HepG2 (cell line): ENCODE measurements around the gene PAX7. TPM values are rescaled to one million over a fixed set of nuclear protein-coding genes. Genes with fewer than 3 reads are reported as not detected.

Experiments used
- ATAC-seq: fragments of 200-7000 bp; cut with Tn5 transposase; 3 replicates; pipeline ENCODE4 v1.9.1; 2020; ENCODE audit warnings: mild to moderate bottlenecking, moderate library complexity
- BruUV-seq: library from RNA; stranded (reverse); fragments of 400-500 nt; replicated peaks from 2 replicates; lab custom pipeline; 2021; lab: Mats Ljungman, UMichigan
- CTCF ChIA-PET: fragments of 300-600 bp; formaldehyde crosslinking; extraction: SDS; loops from one replicate; lab custom pipeline; 2021; ENCODE audit warnings: low total read pairs, inconsistent platforms, low intra/inter-chr PET ratio; lab: Yijun Ruan, JAX
- POLR2A ChIA-PET: fragments of 350-600 bp; sonication (Branson Sonifier 250); formaldehyde crosslinking; loops from one replicate; lab custom pipeline; 2020; ENCODE audit warnings: antibody characterized with exemption, inconsistent platforms; lab: Yijun Ruan, JAX
- DNase-seq: peaks from one replicate; pipeline ENCODE4 v3.0.0-alpha.2; 2015; ENCODE audit warnings: low spot score
- FAIRE-seq: peaks from 3 replicates; lab custom pipeline; 2011; peaks lifted over from hg19 to GRCh38; lab: Jason Lieb, UNC
- H2AFZ ChIP-seq: one replicate; pipeline ENCODE4 v1.6.1; 2011; ENCODE audit warnings: low read length, inconsistent platforms
- H3K27ac ChIP-seq: fragments of 300-600 bp; 3 replicates; pipeline ENCODE4 v1.8.0; 2011; ENCODE audit warnings: mixed run types, mild to moderate bottlenecking, mixed read lengths, low read length, inconsistent platforms; ENCODE audit not compliant: insufficient read depth; ENCODE audit errors: extremely low read length
- H3K27me3 ChIP-seq, 2 experiments: fragments of 200-600 bp in 1 of 2; 2 replicates in 1 of 2; 3 replicates in 1 of 2; pipeline versions ENCODE4 v1.6.0 to v1.8.0; 2011; ENCODE audit warnings: low read length in 2 of 2, mild to moderate bottlenecking in 2 of 2, moderate library complexity in 2 of 2, inconsistent platforms in 1 of 2; ENCODE audit not compliant: insufficient read depth in 2 of 2, control insufficient read depth in 1 of 2
- H3K36me3 ChIP-seq, 2 experiments: fragments of 200-600 bp in 1 of 2; replicated peaks in 1 of 2; 2 replicates in 1 of 2; 3 replicates in 1 of 2; pipeline versions ENCODE4 v1.5.1 to v1.8.0; 2011; ENCODE audit warnings: low read length in 2 of 2, inconsistent platforms in 1 of 2; ENCODE audit not compliant: insufficient read depth in 2 of 2, control insufficient read depth in 1 of 2
- H3K4me1 ChIP-seq: 2 replicates; pipeline ENCODE4 v1.5.1; 2012; ENCODE audit warnings: low read length, inconsistent platforms; ENCODE audit not compliant: insufficient read depth
- H3K4me2 ChIP-seq: 2 replicates; pipeline ENCODE4 v1.6.0; 2011; ENCODE audit warnings: low read depth, low read length, inconsistent platforms
- H3K4me3 ChIP-seq, 3 experiments: fragments of 200-600 bp in 1 of 3; sonication (generic), shearing (Covaris generic) in 1 of 3; replicated peaks in 1 of 3; 2 replicates each; pipeline ENCODE4 v1.5.1; 2011 to 2016; ENCODE audit warnings: low read length in 3 of 3, inconsistent platforms in 2 of 3, low read depth in 2 of 3, mild to moderate bottlenecking in 2 of 3, control low read depth in 1 of 3, mixed read lengths in 1 of 3; ENCODE audit not compliant: insufficient read depth in 1 of 3
- H3K79me2 ChIP-seq: one replicate; pipeline ENCODE4 v1.6.1; 2011; ENCODE audit warnings: low read length, inconsistent platforms; ENCODE audit not compliant: insufficient read depth
- H3K9ac ChIP-seq: 2 replicates; pipeline ENCODE4 v1.6.0; 2011; ENCODE audit warnings: mild to moderate bottlenecking, low read depth, low read length, inconsistent platforms; ENCODE audit not compliant: insufficient read depth
- H3K9me3 ChIP-seq: 2 replicates; pipeline ENCODE4 v1.5.1; 2012; ENCODE audit warnings: mild to moderate bottlenecking, low read length
- H4K20me1 ChIP-seq: 2 replicates; pipeline ENCODE4 v1.6.0; 2011; ENCODE audit warnings: inconsistent platforms, mild to moderate bottlenecking, low read length, moderate library complexity; ENCODE audit not compliant: insufficient read depth
- HMG20B ChIP-seq: conservative IDR thresholded peaks from 2 replicates; pipeline ENCODE4 v1.6.1; 2016; ENCODE audit warnings: missing genetic modification reagents, missing compliant biosample characterization
- KLF12 ChIP-seq: sonication (generic); formaldehyde crosslinking; IDR thresholded peaks from 2 replicates; pipeline ENCODE4 v1.4.0; 2020; ENCODE audit warnings: missing genetic modification reagents, borderline replicate concordance
- SALL1 ChIP-seq: sonication (generic); formaldehyde crosslinking; IDR thresholded peaks from 2 replicates; pipeline ENCODE4 v1.8.0; 2022; ENCODE audit warnings: mild to moderate bottlenecking, missing genetic modification reagents
- SP5 ChIP-seq: IDR thresholded peaks from 2 replicates; pipeline ENCODE4 v1.6.1; 2016; ENCODE audit warnings: low read depth, borderline replicate concordance
- U2AF1 ChIP-seq: fragments of 200-400 bp; formaldehyde crosslinking; optimal IDR thresholded peaks from 2 replicates; pipeline ENCODE3; 2017; ENCODE audit warnings: mild to moderate bottlenecking, low read depth, low read length
- ZNF143 ChIP-seq: sonication (generic); formaldehyde crosslinking; IDR thresholded peaks from 2 replicates; pipeline ENCODE4 v1.4.0; 2020; ENCODE audit warnings: missing genetic modification reagents
- ZNF296 ChIP-seq: sonication (generic); formaldehyde crosslinking; conservative IDR thresholded peaks from 2 replicates; pipeline ENCODE4 v1.5.0; 2020; ENCODE audit warnings: mild to moderate bottlenecking, missing genetic modification reagents
- ZNF670 ChIP-seq: sonication (generic); formaldehyde crosslinking; IDR thresholded peaks from 2 replicates; pipeline ENCODE4 v1.8.0; 2022; ENCODE audit warnings: mild to moderate bottlenecking, missing genetic modification reagents, borderline replicate concordance
- ZNF7 ChIP-seq: IDR thresholded peaks from 2 replicates; pipeline ENCODE4 v1.6.1; 2016; ENCODE audit warnings: missing biosample characterization, missing genetic modification reagents
- WGBS: methylation state at CpG from one replicate; pipeline ENCODE4 v1.1.6; 2017; ENCODE audit warnings: low lambda C conversion rate; 5-methylcytosine and 5-hydroxymethylcytosine counted together
- in situ Hi-C: cut with HindIII; loops from 2 replicates; pipeline ENCODE4 v1.10.0; 2017; ENCODE audit warnings: low pct_unique_long_range_greater_than_20kb; ENCODE audit not compliant: extremely low pct_ligation_motif_present
- intact Hi-C: fragments of 100-400 bp; cut with micrococcal nuclease; formaldehyde crosslinking; loops from one replicate; pipeline ENCODE4 v1.10.0; 2022; ENCODE audit not compliant: unreplicated experiment
- polyA plus RNA-seq, 8 experiments: library from polyadenylated mRNA; depleted of rRNA in 3 of 8; stranded (reverse) in 7 of 8; unstranded in 1 of 8; fragments of >200 nt; fragmentation: Illumina TruSeq in 4 of 8; extraction: Trizol in 4 of 8; gene quantifications; 2 replicates each; pipeline versions ENCODE4 v1.2.1 to v1.2.3, GENCODE V29; 2011 to 2016; ENCODE audit warnings: low read depth in 4 of 8, missing spikeins in 1 of 8, mixed read lengths in 1 of 8; ENCODE audit not compliant: insufficient read depth in 1 of 8
- total RNA-seq, 5 experiments: library from RNA; depleted of rRNA; stranded (reverse); fragments of >200 nt; fragmentation: Illumina TruSeq; extraction: Trizol; gene quantifications; 2 replicates each; pipeline ENCODE4 v1.2.3, GENCODE V29; 2016; ENCODE audit warnings: low read depth in 1 of 5
- TF ChIP-seq, protein P1 (sequence below): sonication (generic); formaldehyde crosslinking; IDR thresholded peaks from 2 replicates; pipeline ENCODE4 v1.8.0; 2022; ENCODE audit warnings: mild to moderate bottlenecking, missing genetic modification reagents; ENCODE audit not compliant: insufficient replicate concordance

The PAX7 gene
- total and polyA plus RNA-seq, 2 of the 13 experiments (the other 11 are each of a cell fraction or from before 2014, with no cell fraction given), result not detected

GRCh38 chr1:18667333-18667732 is 36.7 kb downstream of the PAX7 start:
- Histone ChIP-seq H3K4me2 (no peak overlapping the region), H3K27me3 (peaks cover 9 to 57% of the 10 kb centered on the region in 2 experiments), H3K4me1 (no peaks in the 10 kb centered on the region), H3K79me2 (no peaks in the 10 kb centered on the region), H4K20me1 (no peaks in the 10 kb centered on the region; the same call in 1 of the 2 replicates), H3K9me3 (no peaks in the 10 kb centered on the region), H3K4me3 (no peak overlapping the region), H3K27ac (no peak overlapping the region), H2AFZ (no peak overlapping the region), H3K36me3 (no peaks in the 10 kb centered on the region), H3K9ac (no peak overlapping the region)
- 26% methylated on average over 6 of the region's 6 CpGs for WGBS
- POLR2A ChIA-PET, result no interaction called here
- intact Hi-C loops (no loop called here), in situ Hi-C loops (no loop called here)
- FAIRE-seq (no peak), DNase-seq (no peak), ATAC-seq (no peak)
- CTCF ChIA-PET, result no interaction called here
- TF ChIP-seq ZNF296 (CRISPR knock-in tag) (no peak), KLF12 (no peak), ZNF670 (CRISPR knock-in tag) (no peak), U2AF1 (no peak), SALL1 (CRISPR knock-in tag) (no peak), ZNF143 (CRISPR knock-in tag) (no peak), SP5 (CRISPR knock-in tag) (no peak), HMG20B (no peak), ZNF7 (no peak)
- TF ChIP-seq, protein P1, sequence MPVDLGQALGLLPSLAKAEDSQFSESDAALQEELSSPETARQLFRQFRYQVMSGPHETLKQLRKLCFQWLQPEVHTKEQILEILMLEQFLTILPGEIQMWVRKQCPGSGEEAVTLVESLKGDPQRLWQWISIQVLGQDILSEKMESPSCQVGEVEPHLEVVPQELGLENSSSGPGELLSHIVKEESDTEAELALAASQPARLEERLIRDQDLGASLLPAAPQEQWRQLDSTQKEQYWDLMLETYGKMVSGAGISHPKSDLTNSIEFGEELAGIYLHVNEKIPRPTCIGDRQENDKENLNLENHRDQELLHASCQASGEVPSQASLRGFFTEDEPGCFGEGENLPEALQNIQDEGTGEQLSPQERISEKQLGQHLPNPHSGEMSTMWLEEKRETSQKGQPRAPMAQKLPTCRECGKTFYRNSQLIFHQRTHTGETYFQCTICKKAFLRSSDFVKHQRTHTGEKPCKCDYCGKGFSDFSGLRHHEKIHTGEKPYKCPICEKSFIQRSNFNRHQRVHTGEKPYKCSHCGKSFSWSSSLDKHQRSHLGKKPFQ, result no peak
- no TSS peak for BruUV-seq
